ENCODE data around the gene SEMA3E. TPM values are rescaled to one million over a fixed set of nuclear protein-coding genes. Genes with fewer than 3 reads are reported as not detected.

SEMA3E gene
- total and polyA plus RNA-seq, 2 donors = 1.8 to 3.1 TPM

DNA sequence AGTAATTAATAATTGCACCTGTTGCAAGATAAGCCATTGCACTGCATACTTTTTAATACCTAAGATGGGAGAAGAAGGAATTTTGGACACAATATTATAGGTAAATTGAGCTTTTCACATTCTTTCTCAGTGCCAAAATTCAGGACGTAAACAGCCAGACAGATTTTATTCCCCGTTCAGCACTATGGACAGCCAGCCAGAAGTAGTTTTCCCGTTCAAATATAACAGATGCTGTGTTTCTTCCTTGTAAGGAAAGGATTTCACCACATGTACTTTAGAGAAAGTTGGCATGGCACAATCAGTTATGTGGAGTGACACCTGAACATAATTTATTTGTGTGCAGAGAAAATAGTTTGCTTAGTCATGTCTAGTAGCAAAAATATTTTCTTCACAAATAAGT lies 34.8 kb downstream of the SEMA3E start:
- no peaks in the 10 kb centered on the region for H3K4me1 ChIP-seq (ENCODE audit: control insufficient read depth in 2 of 2, insufficient read depth in 2 of 2, low read length in 2 of 2)
- H3K36me3 ChIP-seq (ENCODE audit: control insufficient read depth in 2 of 2, insufficient read depth in 2 of 2, low read length in 1 of 2) = no peaks in the 10 kb centered on the region
- no peak overlapping the region for H3K4me3 ChIP-seq (ENCODE audit: low read length in 2 of 2)
- H3K27me3 ChIP-seq (ENCODE audit: control insufficient read depth in 2 of 2, insufficient read depth in 1 of 2, low read length in 1 of 2) = no peaks in the 10 kb centered on the region
- H3K9me3 ChIP-seq (ENCODE audit: control insufficient read depth in 2 of 2, insufficient read depth in 1 of 2, low read length in 1 of 2) = no peaks in the 10 kb centered on the region
- 84% methylated on average over 3 of the region's 3 CpGs for WGBS
- H3K27ac ChIP-seq (ENCODE audit: low read depth in 1 of 2, low read length in 1 of 2) = no peak overlapping the region
- no peak for DNase-seq (ENCODE audit: low read depth in 6 of 9, low spot score in 9 of 9)

DNA sequence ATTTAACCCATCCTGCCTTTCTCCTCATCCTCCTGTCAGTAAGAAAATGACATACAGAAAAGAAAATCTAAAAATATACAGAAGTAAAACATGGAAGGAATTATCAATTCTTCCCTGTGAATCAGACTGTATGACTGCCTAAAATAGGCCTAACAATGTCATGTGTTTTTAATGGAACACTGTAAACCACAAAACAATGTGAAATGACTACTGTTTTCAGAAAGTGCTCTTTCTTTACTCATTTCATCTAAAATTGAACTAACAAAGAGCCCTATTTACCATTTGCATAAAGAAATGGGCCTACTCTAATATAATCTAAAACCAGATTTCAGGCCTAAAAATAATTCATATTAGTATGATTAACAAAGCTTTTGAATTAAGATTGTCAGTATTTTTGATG lies 35.7 kb downstream of the SEMA3E start:
- Histone ChIP-seq H3K27ac (ENCODE audit: low read depth in 1 of 2, low read length in 1 of 2) (no peak overlapping the region), H3K9me3 (ENCODE audit: control insufficient read depth in 2 of 2, insufficient read depth in 1 of 2, low read length in 1 of 2) (no peaks in the 10 kb centered on the region), H3K36me3 (ENCODE audit: control insufficient read depth in 2 of 2, insufficient read depth in 2 of 2, low read length in 1 of 2) (no peaks in the 10 kb centered on the region), H3K4me3 (ENCODE audit: low read length in 2 of 2) (no peak overlapping the region), H3K27me3 (ENCODE audit: control insufficient read depth in 2 of 2, insufficient read depth in 1 of 2, low read length in 1 of 2) (no peaks in the 10 kb centered on the region), H3K4me1 (ENCODE audit: control insufficient read depth in 2 of 2, insufficient read depth in 2 of 2, low read length in 2 of 2) (no peaks in the 10 kb centered on the region)
- no peak for DNase-seq (ENCODE audit: low read depth in 6 of 9, low spot score in 9 of 9)

DNA sequence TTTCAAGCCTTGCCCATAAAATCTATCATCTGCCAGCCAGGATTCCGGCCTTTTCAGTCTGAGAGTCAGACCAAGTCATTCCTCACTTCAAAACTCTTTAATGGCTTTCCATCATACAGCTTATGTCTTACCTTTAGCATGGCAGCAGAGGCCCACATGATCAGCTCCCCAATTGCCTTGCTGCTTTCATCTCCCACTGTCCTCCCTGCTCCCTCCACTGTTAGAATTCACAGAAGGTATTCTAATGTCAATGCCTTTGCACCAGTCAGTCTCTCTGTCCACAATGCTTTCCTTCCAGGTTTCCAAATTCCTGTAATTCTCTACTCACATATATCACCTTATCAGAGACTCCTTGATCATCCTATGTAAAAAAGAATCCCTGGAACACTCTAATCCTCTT lies 37.2 kb downstream of the SEMA3E start:
- WGBS = 82% methylated on average over 1 of the region's 1 CpG
- Histone ChIP-seq H3K4me3 (ENCODE audit: low read length in 2 of 2) (no peak overlapping the region), H3K27ac (ENCODE audit: low read depth in 1 of 2, low read length in 1 of 2) (no peak overlapping the region), H3K9me3 (ENCODE audit: control insufficient read depth in 2 of 2, insufficient read depth in 1 of 2, low read length in 1 of 2) (no peaks in the 10 kb centered on the region), H3K4me1 (ENCODE audit: control insufficient read depth in 2 of 2, insufficient read depth in 2 of 2, low read length in 2 of 2) (no peaks in the 10 kb centered on the region), H3K36me3 (ENCODE audit: control insufficient read depth in 2 of 2, insufficient read depth in 2 of 2, low read length in 1 of 2) (no peaks in the 10 kb centered on the region), H3K27me3 (ENCODE audit: control insufficient read depth in 2 of 2, insufficient read depth in 1 of 2, low read length in 1 of 2) (no peaks in the 10 kb centered on the region)
- no peak for DNase-seq (ENCODE audit: low read depth in 6 of 9, low spot score in 9 of 9)

DNA sequence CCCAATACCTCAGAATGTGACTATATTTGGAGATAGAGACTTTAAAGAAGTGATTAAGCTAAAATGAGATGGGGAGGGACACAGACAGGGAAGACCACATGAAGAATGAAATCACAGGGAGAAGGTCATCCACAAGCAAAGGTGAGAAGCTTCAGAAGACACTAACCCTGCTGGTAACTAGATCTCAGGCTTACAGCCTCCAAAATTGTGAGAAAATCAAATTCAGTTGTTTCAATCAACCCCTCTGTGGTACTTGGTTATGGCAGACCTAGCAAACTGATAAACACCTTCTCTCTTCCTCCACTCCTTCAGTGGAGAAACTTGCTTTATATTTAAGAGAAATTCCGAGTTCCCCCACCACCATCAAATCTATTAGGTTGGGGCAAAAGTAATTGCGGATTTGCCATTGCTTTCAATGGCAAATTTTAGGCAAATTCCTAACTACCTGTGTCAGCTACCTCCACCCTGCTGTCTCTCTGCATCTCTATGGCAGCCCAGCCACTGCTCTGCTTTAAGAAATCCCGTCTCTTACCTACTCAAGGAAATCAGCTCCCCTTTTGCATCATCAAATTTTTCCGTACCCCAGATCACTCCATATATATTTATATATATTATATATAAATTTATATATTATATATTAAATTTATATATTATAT lies 38.2 kb downstream of the SEMA3E start:
- H3K4me3 ChIP-seq (ENCODE audit: low read length in 2 of 2) = no peak overlapping the region
- H3K9me3 ChIP-seq (ENCODE audit: control insufficient read depth in 2 of 2, insufficient read depth in 1 of 2, low read length in 1 of 2) = no peaks in the 10 kb centered on the region
- 75% methylated on average over 4 of the region's 4 CpGs for WGBS
- no peaks in the 10 kb centered on the region for H3K36me3 ChIP-seq (ENCODE audit: control insufficient read depth in 2 of 2, insufficient read depth in 2 of 2, low read length in 1 of 2)
- H3K4me1 ChIP-seq (ENCODE audit: control insufficient read depth in 2 of 2, insufficient read depth in 2 of 2, low read length in 2 of 2) = no peaks in the 10 kb centered on the region
- no peak for DNase-seq (ENCODE audit: low read depth in 6 of 9, low spot score in 9 of 9)
- no peak overlapping the region for H3K27ac ChIP-seq (ENCODE audit: low read depth in 1 of 2, low read length in 1 of 2)
- no peaks in the 10 kb centered on the region for H3K27me3 ChIP-seq (ENCODE audit: control insufficient read depth in 2 of 2, insufficient read depth in 1 of 2, low read length in 1 of 2)

DNA sequence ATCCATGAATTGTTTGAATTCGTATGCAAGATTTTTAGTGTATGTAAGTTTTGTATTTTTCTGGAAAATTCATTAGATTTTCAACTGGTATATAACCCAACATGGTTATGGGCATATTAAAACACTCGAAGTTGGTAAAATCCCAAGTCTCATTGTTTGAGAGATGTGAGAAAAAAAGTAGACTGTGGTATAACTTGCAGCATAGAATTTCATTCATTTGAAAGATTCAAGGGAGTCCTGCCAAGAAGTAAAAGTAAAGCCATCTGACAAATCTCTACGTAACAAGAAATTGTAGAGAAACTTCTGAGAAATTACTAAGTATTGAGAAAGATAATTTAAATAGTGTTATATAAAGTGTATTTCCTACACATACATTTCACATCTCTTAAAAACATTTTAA lies 40.2 kb downstream of the SEMA3E start:
- Histone ChIP-seq H3K9me3 (ENCODE audit: control insufficient read depth in 2 of 2, insufficient read depth in 1 of 2, low read length in 1 of 2) (no peaks in the 10 kb centered on the region), H3K27ac (ENCODE audit: low read depth in 1 of 2, low read length in 1 of 2) (no peak overlapping the region), H3K4me3 (ENCODE audit: low read length in 2 of 2) (no peak overlapping the region), H3K36me3 (ENCODE audit: control insufficient read depth in 2 of 2, insufficient read depth in 2 of 2, low read length in 1 of 2) (no peaks in the 10 kb centered on the region), H3K4me1 (ENCODE audit: control insufficient read depth in 2 of 2, insufficient read depth in 2 of 2, low read length in 2 of 2) (no peaks in the 10 kb centered on the region), H3K27me3 (ENCODE audit: control insufficient read depth in 2 of 2, insufficient read depth in 1 of 2, low read length in 1 of 2) (no peaks in the 10 kb centered on the region)
- 84% methylated on average over 3 of the region's 3 CpGs for WGBS
- DNase-seq (ENCODE audit: low read depth in 6 of 9, low spot score in 9 of 9) = no peak

DNA sequence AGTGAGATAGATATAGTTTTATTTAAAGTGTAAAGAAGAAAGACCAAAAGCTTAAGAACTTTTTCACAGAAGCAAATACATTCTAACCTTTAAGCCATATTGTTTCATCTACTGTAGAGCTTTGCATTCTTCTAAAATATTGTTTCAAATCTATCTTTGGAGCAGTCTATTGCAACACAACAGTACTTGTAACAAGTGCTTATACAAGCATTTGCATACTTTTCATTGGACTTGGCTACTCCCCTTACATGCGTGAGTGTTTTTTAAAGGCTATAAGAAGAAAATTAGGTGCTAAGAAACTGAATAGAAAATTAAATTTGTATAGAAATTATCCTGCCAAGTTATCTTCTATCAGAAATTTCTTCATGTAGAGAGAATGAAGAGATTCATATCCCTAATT lies 45.3 kb downstream of the SEMA3E start:
- no peak overlapping the region for H3K4me3 ChIP-seq (ENCODE audit: low read length in 2 of 2)
- 90% methylated on average over 1 of the region's 1 CpG for whole genome bisulfite sequencing
- no peaks in the 10 kb centered on the region for H3K36me3 ChIP-seq (ENCODE audit: control insufficient read depth in 2 of 2, insufficient read depth in 2 of 2, low read length in 1 of 2)
- H3K9me3 ChIP-seq (ENCODE audit: control insufficient read depth in 2 of 2, insufficient read depth in 1 of 2, low read length in 1 of 2) = no peaks in the 10 kb centered on the region
- no peaks in the 10 kb centered on the region for H3K4me1 ChIP-seq (ENCODE audit: control insufficient read depth in 2 of 2, insufficient read depth in 2 of 2, low read length in 2 of 2)
- DNase-seq (ENCODE audit: low read depth in 6 of 9, low spot score in 9 of 9) = no peak
- no peak overlapping the region for H3K27ac ChIP-seq (ENCODE audit: low read depth in 1 of 2, low read length in 1 of 2)
- no peaks in the 10 kb centered on the region for H3K27me3 ChIP-seq (ENCODE audit: control insufficient read depth in 2 of 2, insufficient read depth in 1 of 2, low read length in 1 of 2)

DNA sequence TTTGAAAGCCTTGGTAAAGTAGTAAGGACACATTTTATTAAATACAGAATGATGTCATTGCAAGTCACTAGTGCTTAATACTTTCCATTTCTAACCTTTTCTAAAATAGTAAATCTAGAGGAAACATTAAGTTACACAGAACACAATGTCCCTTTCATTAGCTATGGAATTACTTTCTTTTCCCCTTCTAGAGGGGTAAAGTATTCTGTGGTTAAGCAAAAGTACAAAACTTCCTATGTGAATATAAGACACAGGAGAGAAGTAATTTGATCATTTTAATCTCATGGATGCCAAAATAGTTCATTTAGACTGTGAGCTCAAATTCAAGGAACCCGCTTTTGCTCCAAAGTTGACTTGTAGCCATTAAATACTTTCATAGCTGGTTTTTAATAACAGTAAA lies 49.8 kb downstream of the SEMA3E start:
- 88% methylated on average over 1 of the region's 1 CpG for WGBS

DNA sequence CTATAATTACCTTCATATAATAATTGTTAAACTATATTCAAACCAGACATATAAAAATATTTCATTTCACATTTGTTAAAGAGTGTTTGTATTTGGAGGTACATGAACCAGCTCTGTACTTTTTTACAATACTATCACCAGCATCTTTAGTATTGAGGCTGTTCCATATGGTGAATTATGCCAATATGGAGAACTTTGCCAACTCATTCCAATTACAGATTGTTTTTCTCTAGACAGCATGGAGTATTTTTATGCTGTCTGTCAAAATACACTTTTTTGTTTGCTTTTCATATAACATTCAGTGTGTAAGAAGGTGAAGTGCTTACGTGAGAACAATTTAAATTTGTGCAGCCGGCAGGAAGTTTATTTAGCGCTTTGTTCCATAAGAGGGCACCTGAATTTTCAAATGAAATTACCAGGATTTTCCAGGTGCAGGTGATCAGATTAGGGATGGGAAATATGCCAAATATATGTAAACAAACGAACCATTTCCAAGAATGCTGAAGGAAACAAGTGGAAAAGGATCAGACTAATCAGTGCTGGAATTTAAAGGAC lies 54.9 kb downstream of the SEMA3E start:
- DNase-seq (ENCODE audit: low read depth in 6 of 9, low spot score in 9 of 9) = no peak

More for the DNA sequence above, 49.8 kb downstream of the SEMA3E start:
- DNase-seq (ENCODE audit: low read depth in 6 of 9, low spot score in 9 of 9) = no peak
- no peak overlapping the region for H3K4me3 ChIP-seq (ENCODE audit: low read length in 2 of 2)
- H3K4me1 ChIP-seq (ENCODE audit: control insufficient read depth in 2 of 2, insufficient read depth in 2 of 2, low read length in 2 of 2) = no peaks in the 10 kb centered on the region
- no peaks in the 10 kb centered on the region for H3K36me3 ChIP-seq (ENCODE audit: control insufficient read depth in 2 of 2, insufficient read depth in 2 of 2, low read length in 1 of 2)
- H3K27me3 ChIP-seq (ENCODE audit: control insufficient read depth in 2 of 2, insufficient read depth in 1 of 2, low read length in 1 of 2) = no peaks in the 10 kb centered on the region
- H3K9me3 ChIP-seq (ENCODE audit: control insufficient read depth in 2 of 2, insufficient read depth in 1 of 2, low read length in 1 of 2) = no peaks in the 10 kb centered on the region
- no peak overlapping the region for H3K27ac ChIP-seq (ENCODE audit: low read depth in 1 of 2, low read length in 1 of 2)

DNA sequence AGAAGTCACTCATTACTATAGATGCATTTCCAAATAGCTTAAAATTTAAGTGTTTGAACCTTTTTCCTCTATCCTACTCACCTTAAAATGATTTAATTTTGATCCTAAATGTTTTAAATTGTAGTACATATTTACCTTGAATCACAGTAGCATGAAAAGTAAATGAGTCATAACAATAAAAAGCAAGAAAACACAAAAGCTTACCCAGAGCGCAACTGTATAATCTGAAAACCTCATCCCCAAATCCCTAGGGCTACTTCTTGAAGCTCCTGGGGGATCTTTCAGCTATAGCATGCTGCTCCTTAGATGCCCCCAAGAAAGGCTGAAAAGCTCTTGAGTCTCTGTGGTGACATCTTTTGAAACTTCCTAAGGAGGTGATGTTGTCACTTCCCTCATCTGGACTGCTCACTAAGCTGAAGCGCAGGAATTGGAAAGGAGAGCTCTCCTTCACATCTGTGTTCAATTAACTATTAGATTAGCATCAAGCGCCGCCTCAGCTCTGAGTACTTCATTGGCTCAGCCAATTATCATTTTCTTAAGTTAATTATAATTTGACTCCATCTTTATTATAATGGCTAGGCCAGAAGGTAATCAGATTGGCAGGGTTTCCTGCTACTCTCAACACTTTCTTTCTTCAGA lies 60.2 kb downstream of the SEMA3E start:
- Histone ChIP-seq H3K36me3 (ENCODE audit: control insufficient read depth in 2 of 2, insufficient read depth in 2 of 2, low read length in 1 of 2) (no peaks in the 10 kb centered on the region), H3K27me3 (ENCODE audit: control insufficient read depth in 2 of 2, insufficient read depth in 1 of 2, low read length in 1 of 2) (no peaks in the 10 kb centered on the region), H3K27ac (ENCODE audit: low read depth in 1 of 2, low read length in 1 of 2) (no peak overlapping the region), H3K4me1 (ENCODE audit: control insufficient read depth in 2 of 2, insufficient read depth in 2 of 2, low read length in 2 of 2) (no peaks in the 10 kb centered on the region), H3K9me3 (ENCODE audit: control insufficient read depth in 2 of 2, insufficient read depth in 1 of 2, low read length in 1 of 2) (no peaks in the 10 kb centered on the region), H3K4me3 (ENCODE audit: low read length in 2 of 2) (no peak overlapping the region)
- 95% methylated on average over 4 of the region's 4 CpGs for WGBS
- no peak for DNase-seq (ENCODE audit: low read depth in 6 of 9, low spot score in 9 of 9)

More for the DNA sequence above, 54.9 kb downstream of the SEMA3E start:
- Histone ChIP-seq H3K9me3 (ENCODE audit: control insufficient read depth in 2 of 2, insufficient read depth in 1 of 2, low read length in 1 of 2) (no peaks in the 10 kb centered on the region), H3K36me3 (ENCODE audit: control insufficient read depth in 2 of 2, insufficient read depth in 2 of 2, low read length in 1 of 2) (no peaks in the 10 kb centered on the region), H3K27me3 (ENCODE audit: control insufficient read depth in 2 of 2, insufficient read depth in 1 of 2, low read length in 1 of 2) (no peaks in the 10 kb centered on the region), H3K27ac (ENCODE audit: low read depth in 1 of 2, low read length in 1 of 2) (no peak overlapping the region), H3K4me1 (ENCODE audit: control insufficient read depth in 2 of 2, insufficient read depth in 2 of 2, low read length in 2 of 2) (no peaks in the 10 kb centered on the region), H3K4me3 (ENCODE audit: low read length in 2 of 2) (no peak overlapping the region)
- WGBS = 85% methylated on average over 4 of the region's 4 CpGs

Data from thymus (tissue), 11 donors.